ENCODE measurements around the gene MBNL1.

- TF ChIP-seq CTCF (IDR thresholded peaks at IDR 0.05) (no peak), POLR2A (IDR thresholded peaks at IDR 0.05) (no peak)
Observed at GRCh38 chr3:152296382-152296781, 27.7 kb downstream of the MBNL1 start.
